GM21825 (cell line): ENCODE results near the gene SDK1.

Source experiments
- ATAC-seq: cut with Tn5 transposase; IDR thresholded peaks from one replicate; pipeline ENCODE4 v1.9.1; 2021; ENCODE audit warnings: mild to moderate bottlenecking, moderate library complexity; ENCODE audit not compliant: unreplicated experiment

SDK1 gene

DNA sequence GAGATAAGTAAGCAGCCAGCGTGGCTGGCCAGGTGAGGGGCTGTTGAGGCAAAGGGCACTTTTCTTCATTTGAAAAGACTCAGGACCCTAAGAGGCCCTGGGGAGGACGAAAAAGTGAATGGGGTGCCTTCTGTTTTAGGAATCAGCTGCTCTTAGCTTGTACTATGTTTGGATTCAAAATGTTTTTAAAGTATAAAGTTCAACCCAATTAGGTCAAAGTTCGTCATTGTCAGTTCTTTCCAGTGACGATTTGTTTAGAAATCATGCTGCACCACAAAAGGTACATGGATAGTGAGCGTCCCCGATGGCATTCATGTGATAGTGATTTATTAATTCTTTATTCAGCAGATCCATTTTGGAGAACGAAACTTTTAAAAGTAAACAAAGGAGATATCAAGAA, 338.2 kb downstream of the SDK1 start:
- no peak for ATAC-seq

DNA sequence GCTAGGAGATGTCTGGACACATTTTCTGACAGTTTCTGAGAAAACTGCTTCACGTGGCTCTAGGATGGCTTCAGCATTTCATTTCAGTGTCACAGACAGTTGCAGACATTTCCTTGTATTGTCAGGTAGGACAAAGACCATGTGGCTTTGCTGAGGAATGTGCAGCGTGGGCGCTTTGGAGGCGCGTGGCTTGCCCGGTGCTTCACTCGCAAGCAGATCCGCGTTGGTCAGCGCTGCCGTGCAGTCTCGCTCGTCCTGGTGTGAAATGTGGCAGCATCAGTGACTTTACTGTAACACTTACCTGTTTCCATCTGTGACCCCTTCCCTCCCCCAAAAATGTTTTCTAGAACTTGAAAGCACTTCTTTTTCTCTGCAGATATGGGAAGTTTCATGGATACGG, 340.5 kb downstream of the SDK1 start:
- no peak for ATAC-seq

DNA sequence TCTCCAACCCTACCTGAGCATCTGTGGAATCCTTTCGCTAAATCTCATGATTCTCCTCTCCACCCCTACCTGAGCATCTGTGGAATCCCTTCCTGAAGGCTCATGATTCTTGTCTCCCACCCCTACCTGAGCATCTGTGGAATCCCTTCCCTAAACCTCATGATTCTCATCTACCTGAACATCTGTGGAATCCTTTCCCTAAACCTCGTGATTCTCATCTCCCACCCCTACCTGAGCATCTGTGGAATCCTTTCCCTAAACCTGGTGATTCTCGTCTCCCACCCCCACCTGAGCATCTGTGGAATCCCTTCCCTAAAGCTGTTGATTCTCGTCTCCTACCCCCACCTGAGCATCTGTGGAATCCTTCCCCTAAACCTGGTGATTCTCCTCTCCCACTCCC, 342.0 kb downstream of the SDK1 start:
- ATAC-seq, result no peak

DNA sequence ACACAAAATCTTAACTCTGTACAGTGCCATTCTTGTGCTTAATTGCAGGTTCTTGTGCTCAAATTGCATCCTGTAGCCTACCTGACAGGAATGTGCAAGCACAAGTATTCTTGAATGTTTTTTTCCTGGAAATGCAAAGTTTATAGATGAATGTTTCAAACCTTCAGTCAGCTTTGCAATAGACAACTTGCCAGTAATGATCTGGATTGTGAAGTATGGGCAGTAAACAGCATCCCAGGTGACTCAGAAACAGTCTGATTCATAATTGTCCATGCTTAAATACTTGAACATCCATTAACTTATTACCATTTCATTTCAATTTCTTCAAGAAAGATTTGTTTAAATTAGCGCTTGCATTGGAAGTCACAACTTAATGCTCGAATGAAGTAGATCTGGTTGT, 347.2 kb downstream of the SDK1 start:
- ATAC-seq, result no peak

DNA sequence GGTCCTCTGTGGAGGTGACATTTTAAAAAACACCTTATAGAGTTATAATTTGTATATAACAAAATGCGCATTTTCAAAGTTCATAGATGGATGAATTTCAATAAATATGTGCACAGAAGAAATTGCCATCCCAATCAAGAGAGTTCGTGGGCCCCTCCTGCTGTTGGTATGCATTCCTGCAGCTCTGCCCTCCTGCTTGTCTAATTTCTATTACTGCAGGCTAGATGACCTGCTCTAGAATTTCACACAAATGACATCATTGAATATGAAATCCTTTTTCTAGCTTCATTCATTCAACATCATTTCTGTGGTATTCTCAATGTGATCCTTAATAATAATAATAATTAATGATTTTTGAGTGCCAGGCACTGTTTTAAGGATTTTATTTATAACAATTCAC, 348.2 kb downstream of the SDK1 start:
- no peak for ATAC-seq

DNA sequence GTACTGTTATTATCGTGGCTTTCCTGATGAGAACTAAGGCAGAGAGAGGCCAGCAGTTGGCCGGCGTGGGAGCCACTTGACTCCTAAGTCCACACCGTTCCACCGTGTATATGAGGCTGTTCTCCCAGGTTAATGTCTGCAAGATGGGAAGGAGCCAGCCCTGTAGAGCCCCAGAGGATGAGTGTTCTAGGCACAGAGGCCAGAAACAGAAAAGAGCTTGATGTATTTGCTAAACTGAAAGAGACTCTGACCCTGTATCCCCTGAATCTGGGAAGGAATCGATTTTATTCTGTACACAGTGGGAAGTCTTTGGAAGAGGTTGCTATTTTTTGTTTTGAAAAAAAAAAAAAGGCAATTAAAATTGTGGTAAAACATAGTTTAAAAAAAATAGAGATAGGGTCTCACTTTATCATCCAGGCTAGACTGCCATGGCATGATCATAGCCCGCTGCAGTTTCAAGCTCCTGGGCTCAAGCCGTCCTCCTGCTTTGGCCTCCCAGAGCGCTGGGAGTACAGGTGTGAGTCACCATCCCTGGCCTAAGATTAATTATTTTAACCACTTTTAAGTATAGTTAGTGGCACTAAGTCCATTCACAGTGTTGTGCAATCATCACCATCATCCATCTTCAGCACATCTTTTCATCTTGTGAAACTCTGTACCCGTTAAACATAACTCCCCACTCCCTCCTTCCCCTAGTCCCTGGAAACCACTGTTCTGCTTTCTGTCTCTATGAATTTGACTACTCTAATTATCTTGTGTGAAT, 348.8 kb downstream of the SDK1 start:
- no peak for ATAC-seq

DNA sequence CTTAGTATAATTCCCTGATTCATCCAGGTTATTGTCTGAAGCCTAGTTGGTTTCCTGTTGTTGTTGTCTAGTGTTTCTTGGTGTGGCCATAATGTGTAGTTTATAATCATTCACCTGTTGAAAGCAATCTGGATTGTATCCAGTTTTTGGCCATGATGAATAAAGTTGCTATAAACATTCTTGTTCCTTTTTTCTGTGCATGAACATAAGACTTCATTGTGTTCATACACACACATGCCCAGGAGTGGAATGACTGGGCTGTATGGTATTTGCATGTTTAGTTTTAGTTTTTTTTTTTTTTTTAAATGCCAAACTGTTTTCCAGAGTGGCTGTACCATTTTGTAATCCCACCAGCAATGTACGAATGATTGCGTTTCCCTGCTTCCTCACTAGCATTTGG, 349.8 kb downstream of the SDK1 start:
- no peak for ATAC-seq

DNA sequence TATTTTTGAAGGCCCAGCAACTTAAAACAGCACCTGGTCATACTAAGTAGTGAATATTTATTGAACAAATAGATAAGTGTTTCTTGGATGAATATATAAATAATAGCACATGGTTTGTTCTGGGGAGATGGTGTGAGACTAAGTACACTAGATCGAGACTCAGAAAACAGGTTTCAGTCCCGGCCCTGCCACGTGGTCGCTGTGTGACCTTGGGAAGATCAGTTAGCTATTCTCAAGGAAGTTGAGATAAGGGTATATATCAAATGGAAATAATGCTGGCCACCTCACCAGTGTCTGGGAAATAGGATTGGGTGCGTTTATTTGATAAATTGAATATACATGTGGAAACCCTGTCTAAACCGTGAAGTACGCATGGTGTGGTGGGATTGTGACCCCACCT, 354.6 kb downstream of the SDK1 start:
- no peak for ATAC-seq

DNA sequence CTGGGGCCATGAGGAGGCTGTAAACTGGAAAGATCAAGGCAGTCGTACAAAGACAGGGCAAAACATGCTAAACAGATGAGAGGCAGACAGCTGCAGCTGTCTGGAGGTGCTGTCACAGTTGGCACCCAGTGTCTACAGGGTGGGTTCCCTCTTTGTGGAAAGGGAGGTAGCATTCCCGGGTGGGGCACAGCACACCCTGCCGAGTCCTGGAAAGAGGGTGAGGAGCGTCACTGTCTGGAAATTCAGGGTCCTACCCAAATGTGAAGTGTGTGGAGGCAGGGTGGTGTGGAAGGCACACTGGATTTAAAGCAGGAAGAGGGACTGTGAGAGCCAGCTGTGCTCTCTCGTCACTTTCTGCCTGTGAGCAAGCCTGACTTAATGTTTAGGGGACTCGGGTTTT, 356.2 kb downstream of the SDK1 start:
- no peak for ATAC-seq

DNA sequence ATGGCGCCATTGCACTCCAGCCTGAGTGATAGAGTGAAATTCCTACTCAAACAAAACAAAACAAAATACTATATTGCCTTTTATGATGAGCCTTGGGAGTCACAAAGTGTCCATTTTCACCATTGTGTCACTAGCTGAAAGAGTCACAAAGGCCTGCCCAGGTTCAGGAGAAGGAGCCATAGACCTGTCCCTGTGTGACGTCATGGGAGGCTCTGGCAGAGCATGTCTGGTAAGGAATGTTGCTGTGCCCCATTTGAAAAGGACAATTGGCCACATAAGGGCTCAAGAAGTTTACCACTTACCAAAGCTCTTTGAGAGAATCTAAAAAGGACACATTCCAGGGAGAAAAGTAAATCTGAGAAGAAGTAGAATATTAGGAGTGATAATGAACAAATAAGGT, 367.7 kb downstream of the SDK1 start:
- no peak for ATAC-seq

DNA sequence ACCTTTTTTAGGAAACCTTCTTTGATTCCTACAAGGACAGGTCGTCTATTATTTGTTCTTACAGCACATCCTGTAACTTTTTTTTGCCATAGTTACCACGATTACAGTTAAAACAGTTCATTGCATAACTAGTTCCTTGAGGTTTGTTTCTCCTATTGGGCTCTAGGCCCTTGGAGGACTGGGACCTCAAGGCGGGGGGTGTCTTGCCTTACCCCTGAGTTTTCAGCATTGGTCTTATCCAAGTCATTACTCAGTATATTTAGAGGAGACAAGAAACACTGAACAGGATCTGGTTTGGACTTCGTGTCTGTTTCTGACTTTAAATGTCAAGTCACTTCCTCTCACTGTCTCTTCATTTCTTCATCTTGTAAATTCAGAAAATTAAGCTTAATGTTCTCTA, 369.8 kb downstream of the SDK1 start:
- ATAC-seq, result no peak

DNA sequence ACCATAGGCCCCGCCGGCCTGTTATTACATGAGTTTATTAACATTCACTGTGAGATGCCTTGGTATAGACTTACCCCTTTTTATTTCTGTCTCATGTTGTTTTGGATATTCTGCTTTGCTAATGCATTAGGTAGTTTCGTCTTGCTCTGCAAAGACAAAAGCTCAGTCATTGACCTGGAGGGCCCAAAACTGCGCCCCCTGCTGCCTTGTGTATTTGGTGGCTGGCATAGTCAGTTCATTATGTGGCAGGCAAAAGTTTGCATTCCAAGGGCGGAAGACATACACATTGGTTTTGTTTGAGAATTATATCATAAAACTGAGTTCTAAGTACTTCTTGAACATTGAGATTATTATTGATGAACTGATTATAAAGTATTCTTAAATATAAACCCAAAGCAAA, 372.5 kb downstream of the SDK1 start:
- ATAC-seq, result no peak

DNA sequence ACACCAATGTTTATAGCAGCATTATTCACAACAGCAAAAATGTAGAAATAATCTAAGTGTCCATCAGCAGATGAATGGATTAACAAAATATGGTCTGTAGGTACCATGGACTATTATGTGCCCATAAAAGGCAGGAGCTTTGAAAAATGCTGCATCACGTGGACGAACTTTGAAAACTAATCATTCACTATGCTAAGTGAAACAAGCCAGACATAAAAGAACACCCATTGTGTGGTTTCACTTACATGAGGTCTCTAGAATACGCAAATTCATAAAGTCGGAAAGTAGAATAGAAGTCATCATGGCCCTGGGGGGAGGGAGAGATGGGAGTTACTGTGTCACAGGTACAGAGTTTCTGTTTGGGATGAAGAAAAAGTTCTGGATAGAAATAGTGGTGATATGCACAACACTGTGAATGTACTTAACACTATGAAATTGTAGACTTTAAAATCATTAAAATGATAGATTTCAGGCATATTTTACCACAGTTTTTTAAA, 377.3 kb downstream of the SDK1 start:
- no peak for ATAC-seq

DNA sequence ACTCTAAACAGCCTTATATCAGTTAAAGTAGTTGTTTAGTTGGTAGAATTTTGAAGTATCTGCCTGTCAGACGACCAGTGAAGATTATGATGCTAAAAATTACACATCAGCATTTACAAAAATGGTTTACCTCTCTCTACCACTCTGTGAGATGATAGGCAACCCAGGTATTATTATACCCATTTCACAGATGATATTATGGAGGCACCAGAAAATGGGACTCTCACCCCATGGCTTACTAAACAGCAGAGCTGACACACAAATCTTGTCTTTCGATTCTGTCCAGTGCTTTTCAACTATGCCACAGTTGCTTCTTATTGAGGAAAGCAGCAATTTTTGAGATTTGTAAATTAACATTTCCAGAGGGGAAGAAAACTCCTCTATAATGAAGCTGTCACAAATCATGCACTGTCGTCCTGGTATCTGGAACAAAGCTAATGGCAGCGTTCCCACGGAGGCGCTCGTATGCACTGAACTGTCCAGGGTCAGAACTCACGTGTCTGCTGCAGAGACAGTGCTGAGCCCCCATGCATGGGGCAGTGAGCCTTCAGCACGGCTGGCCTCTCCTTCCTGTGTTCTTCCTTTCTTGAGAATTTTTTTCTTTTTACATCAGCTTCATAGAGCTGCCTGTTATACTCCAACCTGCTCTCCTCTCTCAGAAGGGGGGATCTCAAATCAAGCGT, 381.1 kb downstream of the SDK1 start:
- no peak for ATAC-seq

DNA sequence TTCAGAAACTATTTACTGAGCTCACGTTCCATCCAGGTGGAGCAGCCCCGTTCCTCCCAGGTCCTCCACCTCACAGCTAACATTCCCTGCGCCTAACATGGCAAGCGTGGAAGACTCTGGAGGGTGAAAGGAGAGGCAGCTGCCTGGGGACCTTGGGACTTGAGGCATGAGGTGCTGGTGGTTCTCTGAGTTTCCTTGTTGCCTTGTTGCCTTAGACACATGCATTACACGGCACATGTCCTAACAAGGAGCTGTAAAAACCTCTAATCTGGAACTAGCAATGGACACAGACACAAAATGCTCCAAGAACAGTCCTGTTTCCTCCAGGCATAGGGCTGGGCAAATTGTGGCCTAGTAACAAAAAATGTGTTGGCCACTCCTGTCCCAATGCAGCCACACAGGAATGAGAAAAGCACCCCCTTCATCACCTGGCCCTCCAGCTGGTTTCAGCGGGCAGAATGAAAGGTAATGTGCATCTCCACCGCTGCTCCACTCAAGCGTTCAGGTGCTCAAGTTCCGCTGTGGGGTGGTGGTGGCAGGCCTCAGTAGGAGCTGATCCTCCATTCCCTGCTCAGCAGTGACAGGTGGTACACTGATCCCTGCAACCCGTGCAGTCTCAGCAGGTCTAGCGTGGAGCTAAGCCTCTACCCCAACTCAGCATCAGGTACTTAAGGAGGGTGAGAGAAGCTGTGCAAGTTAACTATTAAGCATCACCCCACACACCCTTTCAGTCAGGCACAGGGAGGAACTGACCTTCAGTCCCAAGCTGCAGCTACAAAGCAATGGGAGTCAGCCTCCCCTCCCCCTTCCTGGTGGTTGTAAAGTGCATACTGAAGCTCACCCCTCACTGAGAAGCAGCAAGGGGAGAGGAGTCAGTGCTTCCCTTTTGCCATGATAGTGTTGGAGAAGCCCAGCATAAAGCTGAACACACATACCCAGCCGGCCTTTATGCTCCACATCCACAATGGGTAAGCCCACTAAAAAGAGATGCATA, 382.8 kb downstream of the SDK1 start:
- ATAC-seq, result no peak

DNA sequence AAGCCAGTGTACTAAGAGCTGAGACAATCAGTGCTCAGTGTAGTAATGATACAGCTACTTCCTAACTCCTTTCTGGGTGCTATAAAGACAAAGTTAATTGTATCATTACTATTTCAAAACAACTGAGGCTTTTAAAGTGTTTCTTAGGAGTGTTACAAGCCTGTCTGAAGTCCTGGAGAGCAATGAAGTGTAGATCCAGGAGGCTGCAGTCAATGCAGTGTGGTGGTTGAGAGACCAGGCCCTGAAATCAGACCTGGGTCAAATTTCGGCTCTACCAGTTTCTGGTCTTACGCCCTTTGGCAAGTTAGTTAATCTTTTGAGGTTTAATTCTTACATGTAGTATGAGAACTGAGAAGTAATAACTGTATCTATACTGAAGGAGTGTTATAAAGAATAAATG, 387.0 kb downstream of the SDK1 start:
- ATAC-seq, result no peak

DNA sequence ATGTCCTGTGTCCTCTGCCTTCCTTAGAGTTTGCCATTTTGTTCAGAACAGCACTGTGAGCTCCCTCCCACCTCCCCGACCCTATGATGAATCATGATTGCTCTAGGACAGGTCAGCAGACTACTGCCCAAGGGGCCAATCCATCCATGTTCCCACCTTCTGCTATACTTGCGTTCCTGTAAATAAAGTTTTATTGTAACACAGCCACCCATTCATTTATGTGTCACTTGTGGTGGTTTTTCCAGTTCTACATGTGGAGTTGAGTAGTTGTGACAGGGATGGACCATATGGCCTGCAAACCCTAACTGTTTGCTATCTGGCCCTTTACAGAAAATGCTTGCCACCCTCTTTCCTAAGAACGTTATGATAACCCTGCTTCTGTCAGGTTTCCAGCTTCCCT, 387.8 kb downstream of the SDK1 start:
- ATAC-seq, result no peak

DNA sequence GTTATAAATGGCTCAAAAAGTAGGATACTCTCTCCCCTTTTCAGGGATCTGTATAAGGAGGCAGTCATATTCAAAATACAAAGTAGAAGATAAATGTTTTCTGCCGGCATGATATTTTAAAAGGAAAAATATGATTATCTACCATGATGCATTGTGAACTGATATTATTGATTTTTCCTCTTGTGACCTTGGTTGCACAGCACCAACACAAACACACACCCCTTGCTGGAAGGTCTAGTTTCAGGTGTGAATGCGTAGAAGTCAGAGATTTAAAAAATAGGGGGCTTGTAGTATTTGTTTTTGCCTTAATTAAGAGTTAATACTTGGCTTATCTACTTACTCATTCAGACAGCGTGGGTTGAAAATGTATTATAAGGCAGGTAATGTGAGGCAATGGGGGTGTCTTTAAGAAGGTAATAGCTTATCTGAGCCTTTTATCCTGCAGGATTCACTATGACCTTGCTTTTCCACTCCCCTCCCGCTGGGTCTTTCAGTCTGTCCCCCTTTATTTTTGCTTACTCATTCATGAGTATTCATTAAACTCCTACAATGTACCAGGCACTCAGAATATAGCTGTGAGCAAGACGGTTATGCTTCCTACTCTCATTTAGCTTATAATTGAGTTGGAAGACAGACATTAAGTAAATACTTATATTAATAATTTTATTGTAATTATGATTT, 390.6 kb downstream of the SDK1 start:
- no peak for ATAC-seq

DNA sequence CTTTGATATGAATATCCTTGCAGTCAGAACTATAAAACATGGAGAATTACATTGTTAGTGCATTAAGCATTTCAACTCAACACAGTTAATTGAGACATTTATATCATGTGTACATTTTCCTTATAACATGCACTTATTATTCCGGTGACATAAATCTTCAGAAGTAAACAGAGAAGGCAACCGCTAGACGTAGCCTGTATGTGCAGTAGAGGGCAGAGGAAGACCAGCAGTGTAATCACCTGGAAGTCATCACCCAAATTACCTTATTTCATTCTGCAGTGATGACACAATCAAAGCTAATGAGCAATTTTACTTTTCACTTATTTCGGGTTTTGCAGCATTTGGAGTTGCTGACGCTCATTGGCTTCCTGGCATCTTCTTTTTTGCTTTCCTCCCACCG, 394.6 kb downstream of the SDK1 start:
- no peak for ATAC-seq

DNA sequence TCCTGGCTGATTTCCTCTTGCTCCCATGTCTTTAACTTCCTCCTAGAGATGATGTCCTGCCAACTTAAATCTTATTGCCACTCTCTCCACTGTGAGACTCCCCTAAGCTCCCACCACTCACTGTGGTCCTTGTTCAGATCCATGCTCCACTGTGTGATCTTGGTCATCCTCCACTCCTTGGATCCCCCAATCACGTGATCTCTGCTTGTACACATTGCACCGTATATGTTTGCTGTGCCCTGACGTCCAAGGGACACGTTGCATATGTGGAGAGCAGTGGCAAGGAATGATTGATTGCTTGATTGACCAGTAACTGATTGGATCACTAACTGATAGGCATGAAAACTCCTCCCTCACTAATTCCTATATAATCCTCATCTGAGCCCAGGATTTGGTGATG, 395.1 kb downstream of the SDK1 start:
- ATAC-seq, result no peak

DNA sequence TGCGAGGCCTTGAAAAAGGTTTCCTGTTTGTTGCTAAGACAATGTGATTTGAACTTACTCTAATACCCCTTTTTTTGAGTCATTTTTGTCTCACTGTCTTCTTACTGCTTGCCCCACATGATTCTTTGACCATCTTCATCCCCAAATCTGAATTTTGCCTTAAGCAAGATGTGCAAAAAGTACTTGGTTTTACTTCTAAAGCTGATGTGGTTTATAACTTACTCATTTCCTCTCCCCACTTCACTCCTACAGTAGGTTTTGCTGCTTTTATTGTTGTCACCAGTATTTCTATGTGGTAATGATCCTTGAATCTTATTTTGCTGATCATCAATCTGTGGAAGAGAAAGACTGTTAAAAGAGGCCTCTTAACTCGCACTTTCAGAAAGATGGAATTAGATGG, 396.4 kb downstream of the SDK1 start:
- no peak for ATAC-seq
